Calu3 (cell line): ENCODE results near the gene SMAD5. TPM values are rescaled to one million over a fixed set of nuclear protein-coding genes. Genes with fewer than 3 reads are reported as not detected.
A peak's percentile ranks its signal among the peaks of the same experiment; 100 is the strongest.

Experiments used
- BruUV-seq: library from RNA; stranded (reverse); fragments of 400-500 nt; replicated peaks from 2 replicates; lab custom pipeline; 2021; lab: Mats Ljungman, UMichigan
- CTCF ChIA-PET: fragments of 300-600 bp; sonication (Branson Sonifier 250); formaldehyde crosslinking; loops from one replicate; lab custom pipeline; 2022; ENCODE audit warnings: antibody characterized with exemption; lab: Charles Lee
- DNase-seq: peaks from one replicate; pipeline ENCODE4 v3.0.0; 2022
- H3K27ac Mint-ChIP-seq: one replicate; pipeline ENCODE4 v1.8.0; 2022; ENCODE audit warnings: mixed read lengths; ENCODE audit not compliant: unreplicated experiment
- H3K27me3 Mint-ChIP-seq: one replicate; pipeline ENCODE4 v1.8.0; 2022; ENCODE audit warnings: mixed read lengths; ENCODE audit not compliant: unreplicated experiment
- H3K36me3 Mint-ChIP-seq: one replicate; pipeline ENCODE4 v1.8.0; 2022; ENCODE audit warnings: mild to moderate bottlenecking, moderate library complexity, mixed read lengths; ENCODE audit not compliant: insufficient read depth, unreplicated experiment
- H3K4me1 Mint-ChIP-seq: one replicate; pipeline ENCODE4 v1.8.0; 2022; ENCODE audit warnings: mild to moderate bottlenecking, low read depth, mixed read lengths; ENCODE audit not compliant: unreplicated experiment
- H3K4me3 Mint-ChIP-seq: one replicate; pipeline ENCODE4 v1.8.0; 2022; ENCODE audit warnings: mild to moderate bottlenecking, low read depth, moderate library complexity, mixed read lengths; ENCODE audit not compliant: unreplicated experiment
- H3K9me3 Mint-ChIP-seq: one replicate; pipeline ENCODE4 v1.8.0; 2022; ENCODE audit warnings: low read depth, mixed read lengths; ENCODE audit not compliant: unreplicated experiment
- CTCF ChIP-seq: fragments of 200-600 bp; IDR thresholded peaks from one replicate; pipeline ENCODE4 v1.8.0; 2022; ENCODE audit warnings: antibody characterized with exemption; ENCODE audit not compliant: unreplicated experiment
- intact Hi-C: fragments of 100-400 bp; cut with micrococcal nuclease; formaldehyde crosslinking; loops from one replicate; pipeline ENCODE4 v1.10.0; 2022; ENCODE audit not compliant: unreplicated experiment
- total RNA-seq: library from RNA; stranded (reverse); gene quantifications from 2 replicates; pipeline ENCODE4 v1.2.3, GENCODE V29; 2022

SMAD5 gene
- total RNA-seq, 1 experiment from 2014 or later, result 94.2 TPM

DNA sequence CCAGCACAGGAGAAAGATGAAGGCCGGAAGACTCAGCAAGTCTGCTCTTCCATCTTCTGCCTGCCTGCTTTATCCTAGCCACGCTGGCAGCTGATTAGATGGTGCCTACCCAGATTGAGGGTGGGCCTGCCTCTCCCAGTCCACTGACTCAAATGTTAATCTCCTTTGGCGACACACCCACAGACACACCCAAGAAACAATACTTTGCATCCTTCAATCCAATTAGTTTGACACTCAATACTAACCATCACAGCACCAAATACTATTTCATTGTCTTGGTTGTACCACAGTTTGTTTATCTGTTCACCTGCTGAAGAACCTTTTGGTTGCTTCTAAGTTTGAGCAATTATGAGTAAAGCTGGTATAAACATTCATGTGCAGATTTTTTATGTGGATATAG lies 36.6 kb downstream of the SMAD5 start:
- no peaks in the 10 kb centered on the region for H3K4me1 Mint-ChIP-seq
- TF ChIP-seq CTCF, result no peak
- intact Hi-C loops, result no loop called here
- CTCF ChIA-PET, result no interaction called here
- H3K9me3 Mint-ChIP-seq, result no peaks in the 10 kb centered on the region
- no TSS peak for BruUV-seq
- DNase-seq, result no peak
- H3K27ac Mint-ChIP-seq, result no peak overlapping the region
- H3K27me3 Mint-ChIP-seq, result no peaks in the 10 kb centered on the region
- H3K36me3 Mint-ChIP-seq, result peaks cover 50% of the 10 kb centered on the region
- no peak overlapping the region for H3K4me3 Mint-ChIP-seq

GRCh38 chr5:136174021-136174659 lies 41.5 kb downstream of the SMAD5 start:
- no TSS peak for BruUV-seq
- intact Hi-C loops, result loop anchor here (1.0 to 2.0 kb wide), 4 partner anchors 92 to 287 kb away; no protein-coding TSS in a partner anchor
- no peak overlapping the region for H3K4me3 Mint-ChIP-seq
- peaks cover 33% of the 10 kb centered on the region for H3K36me3 Mint-ChIP-seq
- DNase-seq, result no peak
- H3K9me3 Mint-ChIP-seq, result no peaks in the 10 kb centered on the region
- CTCF ChIA-PET, result interaction anchor here (1.6 kb wide), 1 partner anchor 93 kb away, joined by 6 read pairs; no protein-coding TSS in a partner anchor
- no peak overlapping the region for H3K27ac Mint-ChIP-seq
- no peaks in the 10 kb centered on the region for H3K27me3 Mint-ChIP-seq
- TF ChIP-seq CTCF, result peak; percentile 58
- no peaks in the 10 kb centered on the region for H3K4me1 Mint-ChIP-seq

DNA sequence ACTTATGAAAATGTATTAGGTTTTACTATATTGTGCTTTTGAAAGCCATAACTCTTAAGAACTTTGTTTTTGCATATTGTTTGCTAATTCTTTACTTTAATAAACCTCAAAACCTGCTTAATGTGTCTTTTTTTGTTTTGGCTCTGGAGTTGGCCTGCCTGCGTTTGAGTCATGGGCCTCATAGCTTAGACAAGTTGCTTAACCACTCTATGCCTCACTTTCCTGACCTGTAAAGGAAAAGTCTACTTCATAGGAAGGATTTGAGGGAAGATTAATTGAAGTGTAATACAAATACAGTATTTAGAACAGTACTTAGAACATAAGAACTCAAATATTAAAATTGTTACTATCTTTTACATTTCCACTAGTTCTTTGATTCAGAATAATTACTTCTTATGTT lies 50.0 kb downstream of the SMAD5 start:
- Mint-ChIP-seq H3K27me3 (no peaks in the 10 kb centered on the region), H3K36me3 (peaks cover 22% of the 10 kb centered on the region), H3K4me3 (no peak overlapping the region), H3K27ac (no peak overlapping the region), H3K9me3 (peaks cover under 1% of the 10 kb centered on the region), H3K4me1 (peaks cover 26% of the 10 kb centered on the region)
- DNase-seq, result no peak
- TF ChIP-seq CTCF, result no peak
- CTCF ChIA-PET, result no interaction called here
- intact Hi-C loops, result no loop called here
- no TSS peak for BruUV-seq

DNA sequence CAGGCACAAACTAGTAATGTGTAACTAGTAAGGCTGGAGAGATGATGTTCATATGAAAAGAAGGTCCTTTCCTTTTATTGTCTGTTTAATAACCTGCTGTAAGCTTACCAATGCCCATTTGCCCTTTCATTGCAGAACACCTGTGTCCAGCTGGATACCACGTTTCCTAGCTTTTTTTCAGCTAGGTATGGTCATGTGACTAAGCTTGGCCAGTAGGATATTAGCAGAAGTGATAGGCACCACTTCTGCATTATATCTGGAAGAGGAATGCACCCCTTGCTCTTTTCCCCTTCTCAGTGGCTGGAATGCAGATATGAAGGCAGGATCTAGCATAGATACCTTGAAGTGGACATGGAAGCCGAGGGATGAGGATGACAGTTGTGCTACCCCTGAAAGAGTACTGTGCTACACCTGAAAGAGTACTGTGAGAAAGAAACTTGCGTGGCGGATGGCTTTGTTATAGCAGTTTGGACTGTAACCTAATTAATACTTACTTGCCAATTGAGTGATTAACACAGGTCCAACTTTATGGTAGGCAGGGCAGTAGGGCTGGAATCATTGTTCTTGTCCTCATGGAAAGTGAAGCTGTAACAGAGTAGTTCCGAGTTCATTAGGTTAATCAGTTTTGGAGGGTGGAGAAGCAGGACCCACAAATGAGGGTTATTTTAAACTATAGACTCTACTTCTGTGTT lies 53.5 kb downstream of the SMAD5 start:
- H3K27me3 Mint-ChIP-seq, result peaks cover 2% of the 10 kb centered on the region

More for the DNA sequence above, 53.5 kb downstream of the SMAD5 start:
- H3K27ac Mint-ChIP-seq, result peak overlapping the region; percentile 19
- H3K4me1 Mint-ChIP-seq, result peaks cover 30% of the 10 kb centered on the region
- peaks cover 2% of the 10 kb centered on the region for H3K9me3 Mint-ChIP-seq
- peak overlapping the region; percentile 1 for H3K4me3 Mint-ChIP-seq
- intact Hi-C loops, result no loop called here
- no TSS peak for BruUV-seq
- CTCF ChIA-PET, result no interaction called here
- DNase-seq, result no peak
- peaks cover 10% of the 10 kb centered on the region for H3K36me3 Mint-ChIP-seq
- no peak for TF ChIP-seq CTCF
